Panc1 (cell line): ENCODE data around the gene KIF25. TPM values are rescaled to one million over a fixed set of nuclear protein-coding genes. Genes with fewer than 3 reads are reported as not detected.

ENCODE experiments used
- ATAC-seq: fragments of 200-7000 bp; cut with Tn5 transposase; 2 replicates; pipeline ENCODE4 v1.9.1; 2020; ENCODE audit warnings: mild to moderate bottlenecking, moderate library complexity
- BruUV-seq: library from RNA; stranded (reverse); fragments of 400-500 nt; replicated peaks from 2 replicates; lab custom pipeline; 2021; lab: Mats Ljungman, UMichigan
- CTCF ChIA-PET: fragments of 300-600 bp; sonication (Branson Sonifier 250); formaldehyde crosslinking; loops from one replicate; lab custom pipeline; 2022; ENCODE audit warnings: antibody characterized with exemption; lab: Charles Lee
- POLR2A ChIA-PET: fragments of 300-600 bp; sonication (Branson Sonifier 250); formaldehyde crosslinking; loops from one replicate; lab custom pipeline; 2022; ENCODE audit warnings: antibody characterized with exemption; lab: Charles Lee
- DNase-seq: peaks from one replicate; pipeline ENCODE4 v3.0.0-alpha.2; 2010; ENCODE audit warnings: low read depth, low spot score
- H3K27ac ChIP-seq: 2 replicates; pipeline ENCODE4 v1.5.1; 2011; ENCODE audit warnings: mild to moderate bottlenecking, low read length, inconsistent platforms
- H3K27me3 ChIP-seq: fragments of 200-500 bp; sonication (Bioruptor generic); 2 replicates; pipeline ENCODE4 v1.6.0; 2014; ENCODE audit warnings: low read length, inconsistent platforms; ENCODE audit not compliant: control insufficient read depth, insufficient read depth
- H3K36me3 ChIP-seq: fragments of 200-500 bp; sonication (Bioruptor generic); 2 replicates; pipeline ENCODE4 v1.5.1; 2014; ENCODE audit warnings: inconsistent platforms, mild to moderate bottlenecking, low read length, moderate library complexity; ENCODE audit not compliant: control insufficient read depth, insufficient read depth
- H3K4me1 ChIP-seq: 2 replicates; pipeline ENCODE4 v1.5.1; 2011; ENCODE audit warnings: inconsistent platforms, mild to moderate bottlenecking, low read length, moderate library complexity; ENCODE audit not compliant: control insufficient read depth, insufficient read depth
- H3K4me3 ChIP-seq, 2 experiments: 2 replicates each; pipeline ENCODE4 v1.5.1; 2011 to 2012; ENCODE audit warnings: low read depth in 2 of 2, low read length in 2 of 2, mild to moderate bottlenecking in 2 of 2, inconsistent platforms in 1 of 2, moderate library complexity in 1 of 2
- H3K9me3 ChIP-seq: fragments of 200-500 bp; sonication (Bioruptor generic); 2 replicates; pipeline ENCODE4 v1.5.1; 2014; ENCODE audit warnings: low read depth, mild to moderate bottlenecking, inconsistent platforms, low read length, moderate library complexity; ENCODE audit not compliant: control insufficient read depth, insufficient read depth
- CTCF ChIP-seq: fragments of 450-650 bp; IDR thresholded peaks from 2 replicates; pipeline ENCODE4 v1.5.1; 2017; ENCODE audit warnings: mild to moderate bottlenecking
- POLR2AphosphoS5 ChIP-seq: IDR thresholded peaks from 2 replicates; pipeline ENCODE4 v1.6.1; 2012; ENCODE audit warnings: mild to moderate bottlenecking, low read depth, low read length, moderate library complexity
- REST ChIP-seq, 2 experiments: IDR thresholded peaks; 2 replicates each; pipeline ENCODE4 v1.6.1; 2011 to 2012; ENCODE audit warnings: low read depth in 2 of 2, control low read depth in 1 of 2, low read length in 1 of 2, mild to moderate bottlenecking in 1 of 2, moderate library complexity in 1 of 2; ENCODE audit not compliant: insufficient read depth in 1 of 2
- SIN3A ChIP-seq: IDR thresholded peaks from 2 replicates; pipeline ENCODE4 v1.6.1; 2012; ENCODE audit warnings: low read depth, mild to moderate bottlenecking, low read length, moderate library complexity, borderline replicate concordance; ENCODE audit not compliant: insufficient read depth
- TCF7L2 ChIP-seq: IDR thresholded peaks from 2 replicates; pipeline ENCODE4 v1.6.1; 2011; ENCODE audit warnings: mild to moderate bottlenecking, low read depth, low read length, inconsistent platforms
- in situ Hi-C: cut with HindIII; loops from 2 replicates; pipeline ENCODE4 v1.10.0; 2016; ENCODE audit warnings: low sequenced_read_pairs, low pct_unique_long_range_greater_than_20kb
- intact Hi-C: fragments of 100-400 bp; cut with micrococcal nuclease; formaldehyde crosslinking; loops from one replicate; pipeline ENCODE4 v1.10.0; 2022; ENCODE audit not compliant: unreplicated experiment
- total RNA-seq: library from RNA; stranded (reverse); gene quantifications from one replicate; pipeline ENCODE4 v1.2.1, GENCODE V29; 2021; ENCODE audit not compliant: unreplicated experiment

KIF25 gene
- total RNA-seq, 1 experiment from 2014 or later = 0.44 TPM

GRCh38 chr6:168093634-168094033 is 96.2 kb downstream of the KIF25 start:
- CTCF ChIA-PET = no interaction called here
- DNase-seq = no peak
- POLR2A ChIA-PET = no interaction called here

More at GRCh38 chr6:168093634-168094033, 96.2 kb downstream of the KIF25 start:
- BruUV-seq = no TSS peak
- no peak for ATAC-seq
- Histone ChIP-seq H3K27me3 (no peaks in the 10 kb centered on the region), H3K36me3 (no peaks in the 10 kb centered on the region), H3K27ac (no peak overlapping the region), H3K4me3 (no peak overlapping the region), H3K9me3 (no peaks in the 10 kb centered on the region), H3K4me1 (peaks cover 10% of the 10 kb centered on the region)
- TF ChIP-seq REST (IDR thresholded peaks at IDR 0.05; ENCODE audit: insufficient read depth in 1 of 2, low read depth in 2 of 2, low read length in 1 of 2) (no peak), TCF7L2 (no peak), CTCF (no peak), POLR2AphosphoS5 (no peak), SIN3A (no peak)
- in situ Hi-C loops (no loop called here), intact Hi-C loops (no loop called here)

Other genes with a start within 250 kb of the KIF25 start
- 143 TPM for gene AFDN, start 170.8 kb upstream of the KIF25 start, total RNA-seq
- 0.15 TPM for gene FRMD1, start 81.5 kb downstream of the KIF25 start, total RNA-seq